NT2/D1 (cell line): ENCODE measurements around the gene ANXA11.
"Not testable (repeated sequence)": the region's sequence is repeated elsewhere in the genome, so short reads cannot be mapped to it uniquely, and the experiment has no call there.

Experiments used
- SUZ12 ChIP-seq: IDR thresholded peaks from 2 replicates; pipeline ENCODE4 v1.6.1; 2011; ENCODE audit not compliant: insufficient read length, insufficient read depth; ENCODE audit errors: extremely low read depth
- YY1 ChIP-seq: IDR thresholded peaks from 2 replicates; pipeline ENCODE4 v1.6.1; 2011; ENCODE audit not compliant: insufficient read length, insufficient read depth
- ZNF274 ChIP-seq: IDR thresholded peaks from 2 replicates; pipeline ENCODE4 v1.6.1; 2011; ENCODE audit warnings: mild to moderate bottlenecking, low read depth, low read length

DNA sequence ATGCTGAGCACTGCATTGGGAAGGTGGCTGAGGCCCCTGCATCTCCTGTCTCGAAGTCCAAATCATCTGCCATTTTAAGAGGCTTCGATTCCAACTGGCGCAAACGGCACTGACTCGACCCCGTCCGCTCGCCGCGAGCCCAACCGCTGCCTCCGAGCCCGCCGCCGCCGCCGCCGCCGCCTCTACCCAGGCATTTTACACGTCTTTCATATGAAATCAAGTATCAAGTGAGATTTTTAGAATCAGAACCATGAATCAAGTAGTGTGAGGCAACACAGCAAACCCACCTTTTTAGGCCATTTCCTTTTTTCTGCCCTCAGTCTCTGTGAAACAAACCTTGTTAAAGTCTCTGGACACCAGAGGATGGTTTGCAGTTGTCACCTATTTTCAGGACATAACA, 42.3 kb upstream of the ANXA11 start:
- not testable (repeated sequence) for TF ChIP-seq ZNF274, YY1, SUZ12
